ENCODE results near the gene PRDM15. TPM values are rescaled to one million over a fixed set of nuclear protein-coding genes. Genes with fewer than 3 reads are reported as not detected.

The PRDM15 gene
- total RNA-seq, 2 experiments from 2014 or later: 19.7 to 30.2 TPM

DNA sequence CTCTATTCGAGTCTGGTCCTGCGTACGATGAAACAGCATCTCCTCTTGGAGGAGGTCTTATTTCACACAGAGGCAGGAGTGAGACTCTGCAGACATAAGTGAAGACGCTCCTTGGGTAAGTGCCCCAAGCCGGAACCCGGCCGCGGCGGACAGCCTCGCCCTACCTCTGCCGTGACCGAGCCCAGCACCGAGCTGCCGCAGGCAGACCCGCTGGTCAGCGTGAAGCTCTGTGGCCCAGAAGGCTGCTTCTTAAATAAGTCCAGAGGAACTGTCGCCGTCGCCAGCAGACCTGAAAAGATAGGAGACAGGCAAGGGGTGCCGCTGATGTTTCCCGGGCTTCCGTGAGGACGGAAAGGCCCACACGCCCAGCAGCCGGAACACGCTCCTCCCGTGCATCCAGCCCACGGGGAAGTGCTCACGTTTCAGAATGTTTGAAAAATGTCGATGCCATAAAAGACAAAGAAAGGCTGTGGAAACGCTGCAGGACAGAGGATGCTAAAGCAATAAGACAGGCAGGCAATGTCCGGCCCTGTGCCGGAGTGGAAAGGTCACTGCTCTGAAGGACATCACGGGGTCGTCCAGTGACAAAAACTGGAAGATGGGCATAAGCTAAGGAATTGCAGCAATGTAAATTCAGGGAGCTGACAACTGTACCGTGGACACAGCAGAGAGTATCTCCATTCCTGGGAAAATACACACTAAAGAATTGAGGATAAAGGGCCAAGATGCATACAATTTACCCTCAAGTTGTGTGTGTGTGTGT is 28.5 kb upstream of the PRDM15 start:
- BruUV-seq (replicated peaks): no TSS peak
- Histone ChIP-seq H3K9me3 (ENCODE audit: low read length) (no peaks in the 10 kb centered on the region), H3K4me3 (ENCODE audit: low read depth, low read length, poor library complexity, severe bottlenecking) (no peak overlapping the region), H3K4me2 (ENCODE audit: low read length) (no peak overlapping the region), H4K20me1 (ENCODE audit: insufficient read depth, low read length) (no peaks in the 10 kb centered on the region), H3K4me1 (ENCODE audit: insufficient read depth, low read length, poor library complexity, severe bottlenecking) (no peaks in the 10 kb centered on the region), H3K79me2 (ENCODE audit: insufficient read depth, low read depth, low read length) (no peaks in the 10 kb centered on the region), H2AFZ (ENCODE audit: low read length) (no peak overlapping the region), H3K36me3 (ENCODE audit: insufficient read depth, low read length) (no peaks in the 10 kb centered on the region), H3K9me2 (ENCODE audit: insufficient read depth, low read length) (no peaks in the 10 kb centered on the region), H3K27ac (ENCODE audit: low read depth, low read length, poor library complexity, severe bottlenecking) (no peak overlapping the region)
- TF ChIP-seq EZH2phosphoT487 (IDR thresholded peaks at IDR 0.05; ENCODE audit: borderline replicate concordance, low read depth, low read length): no peak
- TF ChIP-seq, protein P1, sequence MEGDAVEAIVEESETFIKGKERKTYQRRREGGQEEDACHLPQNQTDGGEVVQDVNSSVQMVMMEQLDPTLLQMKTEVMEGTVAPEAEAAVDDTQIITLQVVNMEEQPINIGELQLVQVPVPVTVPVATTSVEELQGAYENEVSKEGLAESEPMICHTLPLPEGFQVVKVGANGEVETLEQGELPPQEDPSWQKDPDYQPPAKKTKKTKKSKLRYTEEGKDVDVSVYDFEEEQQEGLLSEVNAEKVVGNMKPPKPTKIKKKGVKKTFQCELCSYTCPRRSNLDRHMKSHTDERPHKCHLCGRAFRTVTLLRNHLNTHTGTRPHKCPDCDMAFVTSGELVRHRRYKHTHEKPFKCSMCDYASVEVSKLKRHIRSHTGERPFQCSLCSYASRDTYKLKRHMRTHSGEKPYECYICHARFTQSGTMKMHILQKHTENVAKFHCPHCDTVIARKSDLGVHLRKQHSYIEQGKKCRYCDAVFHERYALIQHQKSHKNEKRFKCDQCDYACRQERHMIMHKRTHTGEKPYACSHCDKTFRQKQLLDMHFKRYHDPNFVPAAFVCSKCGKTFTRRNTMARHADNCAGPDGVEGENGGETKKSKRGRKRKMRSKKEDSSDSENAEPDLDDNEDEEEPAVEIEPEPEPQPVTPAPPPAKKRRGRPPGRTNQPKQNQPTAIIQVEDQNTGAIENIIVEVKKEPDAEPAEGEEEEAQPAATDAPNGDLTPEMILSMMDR (conservative IDR thresholded peaks at IDR 0.05; ENCODE audit: low read length): no peak
- no peak for DNase-seq (ENCODE audit: low spot score)
- intact Hi-C loops (cut with micrococcal nuclease; ENCODE audit: unreplicated experiment): no loop called here
- ChIA-PET POLR2A (interaction anchor here (1.0 kb wide), 2 partner anchors 15 to 42 kb away, joined by 3 to 5 read pairs; no protein-coding TSS in a partner anchor), CTCF (ENCODE audit: unreplicated experiment) (no interaction called here)

- POLR2A ChIA-PET: no interaction called here
- TF ChIP-seq EZH2phosphoT487 (IDR thresholded peaks at IDR 0.05; ENCODE audit: borderline replicate concordance, low read depth, low read length): no peak
- TF ChIP-seq, protein P1 (conservative IDR thresholded peaks at IDR 0.05; ENCODE audit: low read length): no peak
- CTCF ChIA-PET (ENCODE audit: unreplicated experiment): no interaction called here
- intact Hi-C loops (cut with micrococcal nuclease; ENCODE audit: unreplicated experiment): no loop called here
- no peaks in the 10 kb centered on the region for H3K79me2 ChIP-seq (ENCODE audit: insufficient read depth, low read depth, low read length)
- H3K4me1 ChIP-seq (ENCODE audit: insufficient read depth, low read length, poor library complexity, severe bottlenecking): no peaks in the 10 kb centered on the region
- no peak overlapping the region for H3K27ac ChIP-seq (ENCODE audit: low read depth, low read length, poor library complexity, severe bottlenecking)
- no peak overlapping the region for H3K4me3 ChIP-seq (ENCODE audit: low read depth, low read length, poor library complexity, severe bottlenecking)
- no peak for DNase-seq (ENCODE audit: low spot score)
- no peaks in the 10 kb centered on the region for H4K20me1 ChIP-seq (ENCODE audit: insufficient read depth, low read length)
- H2AFZ ChIP-seq (ENCODE audit: low read length): no peak overlapping the region
- H3K9me2 ChIP-seq (ENCODE audit: insufficient read depth, low read length): no peaks in the 10 kb centered on the region
- no peaks in the 10 kb centered on the region for H3K9me3 ChIP-seq (ENCODE audit: low read length)
- no peaks in the 10 kb centered on the region for H3K36me3 ChIP-seq (ENCODE audit: insufficient read depth, low read length)
- no TSS peak for BruUV-seq (replicated peaks)
- H3K4me2 ChIP-seq (ENCODE audit: low read length): no peak overlapping the region
Observed at GRCh38 chr21:41906770-41907169, 27.6 kb upstream of the PRDM15 start.

DNA sequence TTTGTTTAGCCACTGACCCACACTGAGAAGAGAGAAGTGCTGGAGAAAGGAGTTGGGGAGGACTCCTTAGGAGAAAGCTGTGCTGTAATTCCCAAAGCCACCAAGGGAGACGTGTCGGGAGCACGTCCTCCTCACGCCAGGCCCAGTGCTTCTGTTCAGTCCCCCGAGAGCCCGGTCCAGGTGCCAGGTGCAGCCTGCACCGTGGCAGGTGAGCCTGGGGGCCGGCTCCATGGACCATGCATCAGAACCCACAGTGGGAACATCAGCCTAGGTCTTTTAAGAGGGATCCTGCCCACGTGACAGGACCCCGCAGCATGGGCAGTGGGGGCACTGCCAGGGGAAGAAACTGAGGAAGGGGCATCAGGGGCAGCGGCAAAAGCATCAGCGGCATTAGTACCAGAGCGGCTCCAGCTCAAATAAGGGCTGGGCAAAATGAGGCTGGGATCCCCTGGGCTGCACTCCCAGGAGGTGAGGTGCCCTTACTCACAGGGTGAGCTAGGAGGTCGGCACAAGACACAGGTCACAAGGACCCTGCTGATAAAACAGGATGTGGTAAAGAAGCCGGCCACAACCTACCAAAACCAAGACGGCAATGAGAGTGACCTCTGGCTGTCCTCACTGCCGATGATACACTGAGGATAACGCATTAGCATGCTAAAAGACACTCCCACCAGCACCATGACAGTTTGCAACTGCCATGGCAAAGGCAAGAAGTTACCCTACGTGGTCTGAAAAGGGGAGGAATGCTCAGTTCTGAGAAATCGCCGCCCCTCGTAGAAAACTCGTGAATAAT is 24.6 kb upstream of the PRDM15 start:
- Histone ChIP-seq H3K4me3 (ENCODE audit: low read depth, low read length, poor library complexity, severe bottlenecking) (no peak overlapping the region), H3K27ac (ENCODE audit: low read depth, low read length, poor library complexity, severe bottlenecking) (no peak overlapping the region), H2AFZ (ENCODE audit: low read length) (no peak overlapping the region), H3K4me2 (ENCODE audit: low read length) (no peak overlapping the region), H3K9me3 (ENCODE audit: low read length) (no peaks in the 10 kb centered on the region), H3K4me1 (ENCODE audit: insufficient read depth, low read length, poor library complexity, severe bottlenecking) (no peaks in the 10 kb centered on the region), H3K79me2 (ENCODE audit: insufficient read depth, low read depth, low read length) (no peaks in the 10 kb centered on the region), H4K20me1 (ENCODE audit: insufficient read depth, low read length) (no peaks in the 10 kb centered on the region), H3K9me2 (ENCODE audit: insufficient read depth, low read length) (no peaks in the 10 kb centered on the region), H3K36me3 (ENCODE audit: insufficient read depth, low read length) (no peaks in the 10 kb centered on the region)
- TF ChIP-seq, protein P1 (conservative IDR thresholded peaks at IDR 0.05; ENCODE audit: low read length): no peak
- no peak for TF ChIP-seq EZH2phosphoT487 (IDR thresholded peaks at IDR 0.05; ENCODE audit: borderline replicate concordance, low read depth, low read length)
- DNase-seq (ENCODE audit: low spot score): no peak
- intact Hi-C loops (cut with micrococcal nuclease; ENCODE audit: unreplicated experiment): no loop called here
- POLR2A ChIA-PET: no interaction called here
- CTCF ChIA-PET (ENCODE audit: unreplicated experiment): no interaction called here
- BruUV-seq (replicated peaks): no TSS peak
